ENCODE results near the gene HLF.

The HLF gene

DNA sequence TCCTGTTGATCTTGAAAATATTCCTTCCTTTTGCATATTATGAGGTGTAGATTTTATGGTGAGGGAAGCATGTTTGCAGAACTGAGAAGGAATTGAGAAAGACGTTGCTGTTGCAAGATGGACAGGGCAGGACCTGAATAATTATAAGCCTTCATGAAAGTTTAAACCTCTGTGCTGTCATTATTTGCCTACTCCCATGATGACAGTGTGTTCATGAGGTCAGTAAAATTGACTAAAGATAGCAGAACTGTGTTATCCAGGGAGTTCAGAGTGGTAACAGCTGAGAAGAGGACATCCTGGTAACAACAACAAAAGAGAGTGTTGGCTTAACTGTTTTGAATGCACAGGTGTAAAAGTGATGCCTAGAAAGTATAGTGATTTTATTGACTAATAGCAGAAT, 45.3 kb upstream of the HLF start:
- Histone ChIP-seq H3K4me3 (replicated peaks; ENCODE audit: insufficient read depth, low read length) (no peak overlapping the region), H3K27me3 (ENCODE audit: insufficient read depth, poor library complexity, severe bottlenecking) (peaks cover 2% of the 10 kb centered on the region), H3K27ac (replicated peaks) (no peak overlapping the region)
- DNase-seq (ENCODE audit: low read depth in 1 of 2, low spot score in 1 of 2) = no peak
- TF ChIP-seq, protein P1, sequence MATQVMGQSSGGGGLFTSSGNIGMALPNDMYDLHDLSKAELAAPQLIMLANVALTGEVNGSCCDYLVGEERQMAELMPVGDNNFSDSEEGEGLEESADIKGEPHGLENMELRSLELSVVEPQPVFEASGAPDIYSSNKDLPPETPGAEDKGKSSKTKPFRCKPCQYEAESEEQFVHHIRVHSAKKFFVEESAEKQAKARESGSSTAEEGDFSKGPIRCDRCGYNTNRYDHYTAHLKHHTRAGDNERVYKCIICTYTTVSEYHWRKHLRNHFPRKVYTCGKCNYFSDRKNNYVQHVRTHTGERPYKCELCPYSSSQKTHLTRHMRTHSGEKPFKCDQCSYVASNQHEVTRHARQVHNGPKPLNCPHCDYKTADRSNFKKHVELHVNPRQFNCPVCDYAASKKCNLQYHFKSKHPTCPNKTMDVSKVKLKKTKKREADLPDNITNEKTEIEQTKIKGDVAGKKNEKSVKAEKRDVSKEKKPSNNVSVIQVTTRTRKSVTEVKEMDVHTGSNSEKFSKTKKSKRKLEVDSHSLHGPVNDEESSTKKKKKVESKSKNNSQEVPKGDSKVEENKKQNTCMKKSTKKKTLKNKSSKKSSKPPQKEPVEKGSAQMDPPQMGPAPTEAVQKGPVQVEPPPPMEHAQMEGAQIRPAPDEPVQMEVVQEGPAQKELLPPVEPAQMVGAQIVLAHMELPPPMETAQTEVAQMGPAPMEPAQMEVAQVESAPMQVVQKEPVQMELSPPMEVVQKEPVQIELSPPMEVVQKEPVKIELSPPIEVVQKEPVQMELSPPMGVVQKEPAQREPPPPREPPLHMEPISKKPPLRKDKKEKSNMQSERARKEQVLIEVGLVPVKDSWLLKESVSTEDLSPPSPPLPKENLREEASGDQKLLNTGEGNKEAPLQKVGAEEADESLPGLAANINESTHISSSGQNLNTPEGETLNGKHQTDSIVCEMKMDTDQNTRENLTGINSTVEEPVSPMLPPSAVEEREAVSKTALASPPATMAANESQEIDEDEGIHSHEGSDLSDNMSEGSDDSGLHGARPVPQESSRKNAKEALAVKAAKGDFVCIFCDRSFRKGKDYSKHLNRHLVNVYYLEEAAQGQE (IDR thresholded peaks at IDR 0.05; ENCODE audit: insufficient replicate concordance, low read depth) = no peak
- no peak for TF ChIP-seq GABPA (IDR thresholded peaks at IDR 0.05; ENCODE audit: low read depth)
- TF ChIP-seq POLR2AphosphoS5 (IDR thresholded peaks at IDR 0.05; ENCODE audit: low read depth) = no peak
- TF ChIP-seq, protein P2, sequence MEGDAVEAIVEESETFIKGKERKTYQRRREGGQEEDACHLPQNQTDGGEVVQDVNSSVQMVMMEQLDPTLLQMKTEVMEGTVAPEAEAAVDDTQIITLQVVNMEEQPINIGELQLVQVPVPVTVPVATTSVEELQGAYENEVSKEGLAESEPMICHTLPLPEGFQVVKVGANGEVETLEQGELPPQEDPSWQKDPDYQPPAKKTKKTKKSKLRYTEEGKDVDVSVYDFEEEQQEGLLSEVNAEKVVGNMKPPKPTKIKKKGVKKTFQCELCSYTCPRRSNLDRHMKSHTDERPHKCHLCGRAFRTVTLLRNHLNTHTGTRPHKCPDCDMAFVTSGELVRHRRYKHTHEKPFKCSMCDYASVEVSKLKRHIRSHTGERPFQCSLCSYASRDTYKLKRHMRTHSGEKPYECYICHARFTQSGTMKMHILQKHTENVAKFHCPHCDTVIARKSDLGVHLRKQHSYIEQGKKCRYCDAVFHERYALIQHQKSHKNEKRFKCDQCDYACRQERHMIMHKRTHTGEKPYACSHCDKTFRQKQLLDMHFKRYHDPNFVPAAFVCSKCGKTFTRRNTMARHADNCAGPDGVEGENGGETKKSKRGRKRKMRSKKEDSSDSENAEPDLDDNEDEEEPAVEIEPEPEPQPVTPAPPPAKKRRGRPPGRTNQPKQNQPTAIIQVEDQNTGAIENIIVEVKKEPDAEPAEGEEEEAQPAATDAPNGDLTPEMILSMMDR (IDR thresholded peaks at IDR 0.05; ENCODE audit: insufficient read depth, low read length) = no peak
- TF ChIP-seq SPI1 (IDR thresholded peaks at IDR 0.05; ENCODE audit: borderline replicate concordance, low read depth) = no peak

DNA sequence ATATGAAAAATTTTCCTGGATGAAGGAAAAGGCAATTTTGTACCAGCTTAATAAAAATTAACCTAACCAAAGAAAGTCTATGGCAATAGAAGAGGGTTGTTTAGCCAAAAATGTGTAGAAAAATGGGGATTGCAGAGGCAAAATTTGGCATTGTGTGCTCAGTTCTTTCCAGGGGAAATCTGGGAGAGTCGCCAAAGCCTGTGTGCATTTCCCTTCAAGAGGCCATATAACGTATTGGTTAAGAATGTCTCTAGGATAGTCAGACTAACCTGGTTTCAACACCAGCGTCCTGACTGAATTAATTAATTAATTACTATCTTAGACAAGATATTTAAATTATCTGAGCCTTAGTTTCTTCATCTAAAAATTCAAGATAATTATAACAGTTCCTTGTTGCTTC, 44.8 kb upstream of the HLF start:
- H3K27me3 ChIP-seq (ENCODE audit: insufficient read depth, poor library complexity, severe bottlenecking) = peaks cover 2% of the 10 kb centered on the region
- no peak for DNase-seq (ENCODE audit: low read depth in 1 of 2, low spot score in 1 of 2)
- H3K4me3 ChIP-seq (replicated peaks; ENCODE audit: insufficient read depth, low read length) = no peak overlapping the region
- no peak for TF ChIP-seq GABPA (IDR thresholded peaks at IDR 0.05; ENCODE audit: low read depth)
- no peak overlapping the region for H3K27ac ChIP-seq (replicated peaks)

DNA sequence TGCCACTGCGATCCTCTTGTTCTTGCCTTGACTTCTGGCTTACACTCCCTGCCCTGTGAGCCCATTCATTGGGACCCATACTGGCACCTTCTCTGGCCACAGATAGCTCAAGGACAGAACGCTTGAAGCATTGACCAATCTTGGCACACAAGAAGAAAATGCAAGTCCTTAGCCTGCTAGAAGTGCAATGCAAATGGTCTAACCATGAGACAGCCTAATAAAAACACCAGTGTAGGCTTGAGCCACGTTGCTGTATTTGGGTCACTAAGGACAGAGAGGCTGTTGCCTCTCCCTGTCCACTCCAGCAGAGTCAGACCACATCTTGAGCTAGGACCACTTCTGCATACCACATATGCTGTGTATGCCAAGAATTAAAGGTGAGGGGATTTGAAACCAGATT, 41.2 kb upstream of the HLF start:
- H3K27me3 ChIP-seq (ENCODE audit: insufficient read depth, poor library complexity, severe bottlenecking) = peaks cover 2% of the 10 kb centered on the region

DNA sequence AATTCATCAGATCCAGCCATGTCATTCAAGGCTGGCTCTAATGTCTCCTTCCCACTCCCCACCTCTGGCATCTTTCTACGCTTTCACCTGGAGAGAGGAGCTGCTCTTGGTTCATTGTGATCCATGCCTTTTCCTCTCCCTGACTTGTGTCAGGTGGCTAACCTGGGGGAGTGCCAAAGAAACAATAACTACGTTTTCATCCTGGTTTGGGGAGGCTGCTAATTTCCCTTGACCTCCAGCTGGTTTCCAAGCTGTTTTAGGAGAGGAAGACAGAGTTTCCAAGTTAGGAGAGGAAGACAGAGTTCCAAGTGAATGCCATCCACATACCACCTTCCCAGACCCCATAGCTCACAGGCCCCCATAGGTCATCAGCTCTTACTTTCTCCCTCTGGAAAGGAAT, 40.0 kb upstream of the HLF start:
- Histone ChIP-seq H3K4me3 (replicated peaks; ENCODE audit: insufficient read depth, low read length) (no peak overlapping the region), H3K27ac (replicated peaks) (no peak overlapping the region), H3K27me3 (ENCODE audit: insufficient read depth, poor library complexity, severe bottlenecking) (peaks cover 2% of the 10 kb centered on the region)
- TF ChIP-seq SPI1 (IDR thresholded peaks at IDR 0.05; ENCODE audit: borderline replicate concordance, low read depth) (no peak), GABPA (IDR thresholded peaks at IDR 0.05; ENCODE audit: low read depth) (no peak), POLR2AphosphoS5 (IDR thresholded peaks at IDR 0.05; ENCODE audit: low read depth) (no peak)
- TF ChIP-seq, protein P2 (IDR thresholded peaks at IDR 0.05; ENCODE audit: insufficient read depth, low read length) = no peak
- TF ChIP-seq, protein P1 (IDR thresholded peaks at IDR 0.05; ENCODE audit: insufficient replicate concordance, low read depth) = no peak
- no peak for DNase-seq (ENCODE audit: low read depth in 1 of 2, low spot score in 1 of 2)

More for the DNA sequence above, 41.2 kb upstream of the HLF start:
- no peak for TF ChIP-seq SPI1 (IDR thresholded peaks at IDR 0.05; ENCODE audit: borderline replicate concordance, low read depth)
- TF ChIP-seq, protein P1 (IDR thresholded peaks at IDR 0.05; ENCODE audit: insufficient replicate concordance, low read depth) = no peak
- TF ChIP-seq GABPA (IDR thresholded peaks at IDR 0.05; ENCODE audit: low read depth) = no peak
- TF ChIP-seq, protein P2 (IDR thresholded peaks at IDR 0.05; ENCODE audit: insufficient read depth, low read length) = no peak
- TF ChIP-seq POLR2AphosphoS5 (IDR thresholded peaks at IDR 0.05; ENCODE audit: low read depth) = no peak
- no peak overlapping the region for H3K4me3 ChIP-seq (replicated peaks; ENCODE audit: insufficient read depth, low read length)
- no peak overlapping the region for H3K27ac ChIP-seq (replicated peaks)
- no peak for DNase-seq (ENCODE audit: low read depth in 1 of 2, low spot score in 1 of 2)
